Gastroesophageal sphincter (tissue), 3 donors: ENCODE measurements around the gene WRNIP1.

ENCODE experiments used
- CTCF ChIP-seq, 4 experiments: fragments of 200-600 bp in 2 of 4; fragments of 450-650 bp in 2 of 4; sonication (generic) in 1 of 4; IDR thresholded peaks; one replicate each; pipeline ENCODE4 v1.5.1; 2017 to 2019; ENCODE audit warnings: antibody characterized with exemption in 4 of 4, mild to moderate bottlenecking in 2 of 4, moderate library complexity in 2 of 4
- EP300 ChIP-seq: sonication (generic); formaldehyde crosslinking; IDR thresholded peaks from one replicate; pipeline ENCODE4 v1.6.1; 2017; ENCODE audit warnings: antibody characterized with exemption, mild to moderate bottlenecking

- TF ChIP-seq CTCF (IDR thresholded peaks at IDR 0.05), result no peak
- TF ChIP-seq EP300, result no peak
Observed at GRCh38 chr6:2794171-2794730, 29.1 kb downstream of the WRNIP1 start.
